Tibial nerve (tissue), 4 donors: ENCODE results near the gene ZNF423.

Experiments
- CTCF ChIP-seq, 5 experiments: fragments of 200-600 bp in 3 of 5; fragments of 450-650 bp in 2 of 5; sonication (generic) in 3 of 5; IDR thresholded peaks; one replicate each; pipeline ENCODE4 v1.5.1; 2016 to 2019; ENCODE audit warnings: antibody characterized with exemption in 5 of 5, mild to moderate bottlenecking in 3 of 5, moderate library complexity in 2 of 5
- EP300 ChIP-seq, 2 donors: sonication (generic); formaldehyde crosslinking; IDR thresholded peaks; one replicate each; pipeline ENCODE4 v1.6.1; 2017; ENCODE audit warnings: antibody characterized with exemption in 2 of 2, mild to moderate bottlenecking in 1 of 2
- POLR2A ChIP-seq, 2 donors: fragments of 450-650 bp; IDR thresholded peaks; one replicate each; pipeline ENCODE4 v1.6.1; 2017; ENCODE audit warnings: antibody characterized with exemption in 2 of 2, mild to moderate bottlenecking in 2 of 2, moderate library complexity in 2 of 2

- TF ChIP-seq CTCF (IDR thresholded peaks at IDR 0.05) (no peak), POLR2A (IDR thresholded peaks at IDR 0.05) (no peak), EP300 (IDR thresholded peaks at IDR 0.05) (no peak)
Measured at GRCh38 chr16:49472598-49472997, 383.3 kb downstream of the ZNF423 start.
